Transverse colon (tissue), 3 donors: Measurements from ENCODE around the gene RNF166.

Experiments used
- CTCF ChIP-seq, 5 experiments: fragments of 200-600 bp in 3 of 5; fragments of 450-650 bp in 2 of 5; sonication (generic) in 3 of 5; IDR thresholded peaks; 1 replicate in 2 of 5; 2 replicates in 3 of 5; pipeline ENCODE4 v1.5.1; 2016 to 2017; ENCODE audit warnings: antibody characterized with exemption in 5 of 5, inconsistent platforms in 3 of 5, mild to moderate bottlenecking in 2 of 5, moderate library complexity in 1 of 5
- POLR2A ChIP-seq: fragments of 450-650 bp; IDR thresholded peaks from one replicate; pipeline ENCODE4 v1.6.1; 2016; ENCODE audit warnings: antibody characterized with exemption, mild to moderate bottlenecking, moderate library complexity

DNA sequence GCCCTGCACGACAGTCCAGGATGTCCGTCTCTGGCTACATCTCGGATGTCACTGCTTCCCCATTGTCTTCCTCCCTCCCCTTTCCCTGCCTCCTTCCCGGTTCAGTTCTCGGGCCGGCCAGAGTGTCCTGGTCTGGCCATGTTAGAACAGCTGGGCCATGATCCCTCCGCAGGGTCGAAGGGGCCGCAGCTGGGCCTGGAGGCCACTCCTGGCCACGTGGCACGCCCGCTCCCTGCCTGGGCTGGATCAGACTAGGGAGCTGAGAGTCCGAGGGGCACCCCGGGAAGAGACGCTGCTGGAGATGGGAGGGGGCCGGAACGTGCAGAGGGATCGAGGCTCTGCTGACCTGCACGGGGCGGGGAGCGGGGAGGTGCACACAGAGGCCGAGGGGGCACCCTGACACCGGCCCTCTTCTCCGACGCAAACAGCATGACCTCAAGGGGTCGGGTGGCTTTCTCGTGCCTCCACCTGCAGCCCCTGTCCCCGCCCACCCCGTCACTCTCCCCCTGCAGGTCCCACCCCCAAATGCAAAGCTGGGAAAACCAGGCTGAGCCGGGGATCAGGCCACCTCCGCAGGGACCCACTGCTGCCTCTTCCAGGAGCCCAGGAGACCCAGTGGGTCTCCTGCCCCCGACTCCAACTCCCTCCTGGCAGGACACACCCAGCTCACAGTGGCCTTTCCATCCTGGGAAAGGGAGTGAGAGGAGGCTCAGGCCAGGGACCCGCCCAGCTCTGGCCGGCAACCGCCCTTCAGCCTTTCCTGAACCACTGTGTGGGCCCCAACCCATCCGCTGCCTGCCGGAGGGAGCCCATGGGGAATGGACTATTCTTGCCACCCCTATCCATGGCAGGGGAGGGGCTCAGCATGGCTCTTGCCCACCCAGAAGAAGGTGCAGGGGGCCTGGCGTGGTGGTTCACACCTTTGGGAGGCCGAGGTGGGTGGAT lies 38.6 kb upstream of the RNF166 start:
- no peak for TF ChIP-seq CTCF (IDR thresholded peaks at IDR 0.05)
- TF ChIP-seq POLR2A = no peak
